ENCODE data around the gene CDH18. TPM values are rescaled to one million over a fixed set of nuclear protein-coding genes. Genes with fewer than 3 reads are reported as not detected.

CDH18 gene, protein sequence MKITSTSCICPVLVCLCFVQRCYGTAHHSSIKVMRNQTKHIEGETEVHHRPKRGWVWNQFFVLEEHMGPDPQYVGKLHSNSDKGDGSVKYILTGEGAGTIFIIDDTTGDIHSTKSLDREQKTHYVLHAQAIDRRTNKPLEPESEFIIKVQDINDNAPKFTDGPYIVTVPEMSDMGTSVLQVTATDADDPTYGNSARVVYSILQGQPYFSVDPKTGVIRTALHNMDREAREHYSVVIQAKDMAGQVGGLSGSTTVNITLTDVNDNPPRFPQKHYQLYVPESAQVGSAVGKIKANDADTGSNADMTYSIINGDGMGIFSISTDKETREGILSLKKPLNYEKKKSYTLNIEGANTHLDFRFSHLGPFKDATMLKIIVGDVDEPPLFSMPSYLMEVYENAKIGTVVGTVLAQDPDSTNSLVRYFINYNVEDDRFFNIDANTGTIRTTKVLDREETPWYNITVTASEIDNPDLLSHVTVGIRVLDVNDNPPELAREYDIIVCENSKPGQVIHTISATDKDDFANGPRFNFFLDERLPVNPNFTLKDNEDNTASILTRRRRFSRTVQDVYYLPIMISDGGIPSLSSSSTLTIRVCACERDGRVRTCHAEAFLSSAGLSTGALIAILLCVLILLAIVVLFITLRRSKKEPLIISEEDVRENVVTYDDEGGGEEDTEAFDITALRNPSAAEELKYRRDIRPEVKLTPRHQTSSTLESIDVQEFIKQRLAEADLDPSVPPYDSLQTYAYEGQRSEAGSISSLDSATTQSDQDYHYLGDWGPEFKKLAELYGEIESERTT
- total RNA-seq = not detected
- polyA plus RNA-seq = not detected

DNA sequence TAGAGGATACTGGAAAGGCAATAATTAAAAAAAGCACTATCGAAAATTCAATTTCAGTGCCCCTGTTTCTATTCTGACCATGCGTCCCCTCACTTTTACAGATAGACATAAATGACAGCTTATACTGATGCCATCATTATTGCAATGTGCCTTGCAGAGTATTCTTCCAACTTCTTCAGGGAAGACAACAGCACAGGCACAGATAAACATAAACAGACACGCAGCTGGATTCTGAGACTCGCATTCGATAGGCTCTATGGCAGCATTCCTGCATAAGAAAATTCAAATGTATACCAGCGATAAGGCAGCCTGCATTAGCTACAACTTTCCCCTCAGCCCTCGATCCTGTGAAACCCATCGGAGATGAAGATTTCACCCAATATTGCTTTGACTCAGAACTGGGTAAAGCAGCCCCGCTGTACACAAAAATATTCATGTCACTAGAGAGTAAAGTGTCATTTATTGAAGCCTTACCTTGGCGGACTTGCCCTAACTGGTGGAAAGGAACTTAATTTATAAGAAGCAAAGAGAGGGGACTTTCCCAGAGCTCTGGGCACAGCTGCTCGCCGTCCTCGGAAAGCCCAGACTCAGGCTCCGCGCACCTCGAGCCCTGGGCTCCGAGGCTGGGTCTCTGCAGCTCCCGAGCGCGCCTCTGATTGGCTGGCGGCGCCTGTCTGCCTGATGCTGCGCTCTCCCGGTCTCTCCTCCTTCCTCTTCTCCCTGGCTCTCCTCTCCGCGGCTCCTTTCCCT is at the start of gene CDH18:
CDH18 (minus strand) TSS at position 589 of the 750 bp plus-strand sequence. CDS start 149,214 bp downstream, outside the sequence.
- Mint-ChIP-seq H3K27ac (no peak within 1 kb of the TSS), H3K36me3 (no peaks in the 10 kb centered on the region), H3K9me3 (peaks cover 0 to 10% (median 5%) of the 10 kb centered on the region in 7 donors), H3K4me1 (no peaks in the 10 kb centered on the region), H3K4me3 (no peak within 1 kb of the TSS), H3K27me3 (no peaks in the 10 kb centered on the region)
- Histone ChIP-seq H3K4me3 (ENCODE audit: low read depth, low read length) (no peak within 1 kb of the TSS), H3K9me3 (ENCODE audit: control insufficient read depth in 2 of 2, low read length in 2 of 2) (peaks cover 0 to 2% of the 10 kb centered on the region in 2 experiments), H3K36me3 (ENCODE audit: control insufficient read depth, insufficient read depth, low read length) (no peaks in the 10 kb centered on the region), H3K27ac (ENCODE audit: insufficient read depth, low read length, poor library complexity, severe bottlenecking) (no peak within 1 kb of the TSS), H3K4me1 (ENCODE audit: control insufficient read depth, insufficient read depth, low read length, poor library complexity, severe bottlenecking) (no peaks in the 10 kb centered on the region), H3K27me3 (ENCODE audit: control insufficient read depth, insufficient read depth, low read length) (no peaks in the 10 kb centered on the region)
- no peak for ATAC-seq (ENCODE audit: low read depth in 2 of 2)
- DNase-seq = no peak

DNA sequence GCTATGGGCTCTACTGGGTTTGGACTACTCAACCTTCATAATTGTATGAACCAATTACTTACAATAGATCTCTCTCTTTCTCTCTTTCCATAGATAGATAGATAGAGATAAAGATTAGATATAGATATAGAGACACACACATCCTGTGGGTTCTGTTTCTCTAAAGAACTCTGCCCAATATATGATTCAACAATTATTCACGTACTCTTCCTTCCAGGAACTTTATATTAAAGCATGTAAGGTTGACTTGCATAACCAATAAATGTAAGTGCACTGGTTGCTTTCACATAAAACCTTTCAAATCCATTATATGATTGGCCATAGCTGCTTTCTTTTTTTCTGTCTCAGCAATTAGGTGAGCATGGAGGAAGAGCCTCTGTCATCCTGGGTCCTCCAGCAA is 46.7 kb upstream of the CDH18 start:
- peaks cover 6 to 43% (median 8%) of the 10 kb centered on the region in 7 donors for H3K9me3 Mint-ChIP-seq
- no peaks in the 10 kb centered on the region for H3K4me1 Mint-ChIP-seq
- no peaks in the 10 kb centered on the region for H3K36me3 ChIP-seq (ENCODE audit: control insufficient read depth, insufficient read depth, low read length)
- H3K27me3 ChIP-seq (ENCODE audit: control insufficient read depth, insufficient read depth, low read length) = no peaks in the 10 kb centered on the region
- no peak overlapping the region for H3K4me3 Mint-ChIP-seq
- H3K4me1 ChIP-seq (ENCODE audit: control insufficient read depth, insufficient read depth, low read length, poor library complexity, severe bottlenecking) = no peaks in the 10 kb centered on the region
- H3K27me3 Mint-ChIP-seq = no peaks in the 10 kb centered on the region
- ATAC-seq (ENCODE audit: low read depth in 2 of 2) (no peak), DNase-seq (no peak)
- no peaks in the 10 kb centered on the region for H3K9me3 ChIP-seq (ENCODE audit: control insufficient read depth in 2 of 2, low read length in 2 of 2)
- H3K4me3 ChIP-seq (ENCODE audit: low read depth, low read length) = no peak overlapping the region
- H3K27ac ChIP-seq (ENCODE audit: insufficient read depth, low read length, poor library complexity, severe bottlenecking) = no peak overlapping the region
- no peaks in the 10 kb centered on the region for H3K36me3 Mint-ChIP-seq
- H3K27ac Mint-ChIP-seq = no peak overlapping the region

DNA sequence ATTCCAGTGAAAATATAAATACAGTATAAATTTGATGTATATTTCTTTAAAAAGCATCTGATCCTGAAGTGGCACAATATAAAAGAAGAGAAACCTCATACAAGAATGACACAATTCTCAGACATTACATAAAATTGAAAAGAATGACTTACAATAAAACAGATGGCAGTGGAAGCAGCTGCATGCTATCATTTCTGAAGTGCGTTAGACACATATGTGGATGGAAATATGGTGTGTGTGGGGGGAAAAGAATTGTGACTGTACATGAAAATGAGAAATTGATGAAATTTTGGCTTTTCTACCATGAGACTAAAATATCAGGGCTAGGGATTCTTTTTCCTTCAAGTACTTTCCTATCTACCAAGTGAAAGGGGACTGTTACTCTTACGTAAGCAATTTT is 45.9 kb upstream of the CDH18 start:
- H3K9me3 Mint-ChIP-seq = peaks cover 6 to 40% (median 8%) of the 10 kb centered on the region in 7 donors
- Histone ChIP-seq H3K27ac (ENCODE audit: insufficient read depth, low read length, poor library complexity, severe bottlenecking) (no peak overlapping the region), H3K27me3 (ENCODE audit: control insufficient read depth, insufficient read depth, low read length) (no peaks in the 10 kb centered on the region), H3K4me1 (ENCODE audit: control insufficient read depth, insufficient read depth, low read length, poor library complexity, severe bottlenecking) (no peaks in the 10 kb centered on the region), H3K9me3 (ENCODE audit: control insufficient read depth in 2 of 2, low read length in 2 of 2) (no peaks in the 10 kb centered on the region), H3K36me3 (ENCODE audit: control insufficient read depth, insufficient read depth, low read length) (no peaks in the 10 kb centered on the region), H3K4me3 (ENCODE audit: low read depth, low read length) (no peak overlapping the region)
- no peaks in the 10 kb centered on the region for H3K4me1 Mint-ChIP-seq
- H3K36me3 Mint-ChIP-seq = no peaks in the 10 kb centered on the region
- H3K27me3 Mint-ChIP-seq = no peaks in the 10 kb centered on the region
- no peak for ATAC-seq (ENCODE audit: low read depth in 2 of 2)
- no peak overlapping the region for H3K4me3 Mint-ChIP-seq
- no peak overlapping the region for H3K27ac Mint-ChIP-seq
- DNase-seq = no peak

DNA sequence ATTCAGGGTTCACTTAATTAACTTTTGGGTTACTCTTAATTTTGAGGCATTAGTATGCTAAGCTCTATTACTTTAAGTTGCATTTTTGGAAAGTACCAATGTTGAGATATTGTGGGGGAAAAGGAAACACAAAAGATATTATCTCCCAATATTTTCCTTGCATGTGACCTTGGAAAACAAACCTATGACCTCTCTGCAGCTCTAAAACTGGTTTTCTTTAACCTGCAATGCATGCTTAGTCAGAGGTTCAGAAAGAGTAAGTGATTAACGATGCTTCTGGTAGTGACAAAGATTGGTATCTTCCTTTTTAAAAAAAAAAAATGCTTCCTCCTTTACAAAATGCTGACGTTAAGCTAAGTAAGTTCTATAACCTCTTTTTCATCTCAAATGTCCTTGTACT is 44.9 kb upstream of the CDH18 start:
- Histone ChIP-seq H3K4me1 (ENCODE audit: control insufficient read depth, insufficient read depth, low read length, poor library complexity, severe bottlenecking) (no peaks in the 10 kb centered on the region), H3K36me3 (ENCODE audit: control insufficient read depth, insufficient read depth, low read length) (no peaks in the 10 kb centered on the region), H3K27ac (ENCODE audit: insufficient read depth, low read length, poor library complexity, severe bottlenecking) (no peak overlapping the region), H3K4me3 (ENCODE audit: low read depth, low read length) (no peak overlapping the region), H3K27me3 (ENCODE audit: control insufficient read depth, insufficient read depth, low read length) (no peaks in the 10 kb centered on the region), H3K9me3 (ENCODE audit: control insufficient read depth in 2 of 2, low read length in 2 of 2) (no peaks in the 10 kb centered on the region)
- H3K4me3 Mint-ChIP-seq = no peak overlapping the region
- H3K4me1 Mint-ChIP-seq = no peaks in the 10 kb centered on the region
- DNase-seq (no peak), ATAC-seq (ENCODE audit: low read depth in 2 of 2) (no peak)
- no peak overlapping the region for H3K27ac Mint-ChIP-seq
- no peaks in the 10 kb centered on the region for H3K36me3 Mint-ChIP-seq
- no peaks in the 10 kb centered on the region for H3K27me3 Mint-ChIP-seq
- peaks cover 0 to 36% (median 7%) of the 10 kb centered on the region in 7 donors for H3K9me3 Mint-ChIP-seq

DNA sequence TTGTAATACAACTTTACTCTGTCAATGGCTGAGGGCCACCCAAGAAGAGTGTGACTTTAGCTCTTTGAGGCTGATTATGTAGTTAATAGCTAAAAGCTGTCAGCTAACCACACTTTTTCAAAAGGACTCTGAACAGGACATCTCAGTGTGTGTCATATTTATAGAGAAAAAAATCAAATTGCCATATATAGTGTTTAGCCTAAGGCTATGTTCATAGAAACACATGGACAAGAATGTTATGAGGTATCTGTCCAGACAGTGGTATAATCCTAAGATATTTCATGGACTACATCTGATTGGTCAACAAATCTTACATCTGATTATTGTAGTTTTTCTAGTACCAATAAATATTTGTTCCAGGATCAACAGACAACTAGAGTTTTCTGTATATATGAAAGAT is 42.1 kb upstream of the CDH18 start:
- DNase-seq (no peak), ATAC-seq (ENCODE audit: low read depth in 2 of 2) (no peak)
- Histone ChIP-seq H3K36me3 (ENCODE audit: control insufficient read depth, insufficient read depth, low read length) (no peaks in the 10 kb centered on the region), H3K4me1 (ENCODE audit: control insufficient read depth, insufficient read depth, low read length, poor library complexity, severe bottlenecking) (no peaks in the 10 kb centered on the region), H3K9me3 (ENCODE audit: control insufficient read depth in 2 of 2, low read length in 2 of 2) (no peaks in the 10 kb centered on the region), H3K4me3 (ENCODE audit: low read depth, low read length) (no peak overlapping the region), H3K27ac (ENCODE audit: insufficient read depth, low read length, poor library complexity, severe bottlenecking) (no peak overlapping the region), H3K27me3 (ENCODE audit: control insufficient read depth, insufficient read depth, low read length) (no peaks in the 10 kb centered on the region)
- Mint-ChIP-seq H3K36me3 (no peaks in the 10 kb centered on the region), H3K27ac (no peak overlapping the region), H3K4me1 (no peaks in the 10 kb centered on the region), H3K9me3 (peaks cover 0 to 32% (median 5%) of the 10 kb centered on the region in 7 donors), H3K4me3 (no peak overlapping the region), H3K27me3 (no peaks in the 10 kb centered on the region)

DNA sequence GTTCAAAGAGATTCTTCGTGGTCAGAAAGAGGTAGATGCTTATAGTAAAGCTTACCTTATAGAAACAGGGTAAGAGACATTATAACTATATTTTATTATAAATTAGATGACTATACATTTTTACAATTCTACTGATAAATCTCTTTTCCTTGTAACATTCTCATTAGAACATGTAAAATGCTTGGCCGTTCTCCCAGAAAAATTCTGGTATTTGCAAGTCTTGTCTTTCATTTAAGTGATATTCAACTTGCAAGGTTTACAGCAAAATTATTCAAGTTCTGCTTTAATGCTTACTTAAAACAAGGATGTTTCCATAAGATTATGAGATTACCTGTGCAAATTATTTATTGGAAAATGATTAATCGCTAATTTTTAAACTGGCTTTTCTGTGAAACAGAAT is 41.3 kb upstream of the CDH18 start:
- H3K36me3 Mint-ChIP-seq = no peaks in the 10 kb centered on the region
- peaks cover 0 to 26% (median 5%) of the 10 kb centered on the region in 7 donors for H3K9me3 Mint-ChIP-seq
- H3K27me3 ChIP-seq (ENCODE audit: control insufficient read depth, insufficient read depth, low read length) = no peaks in the 10 kb centered on the region
- DNase-seq (no peak), ATAC-seq (ENCODE audit: low read depth in 2 of 2) (no peak)
- H3K4me1 ChIP-seq (ENCODE audit: control insufficient read depth, insufficient read depth, low read length, poor library complexity, severe bottlenecking) = no peaks in the 10 kb centered on the region
- no peaks in the 10 kb centered on the region for H3K27me3 Mint-ChIP-seq
- no peak overlapping the region for H3K27ac Mint-ChIP-seq
- H3K4me3 ChIP-seq (ENCODE audit: low read depth, low read length) = no peak overlapping the region
- no peaks in the 10 kb centered on the region for H3K36me3 ChIP-seq (ENCODE audit: control insufficient read depth, insufficient read depth, low read length)
- H3K4me1 Mint-ChIP-seq = no peaks in the 10 kb centered on the region
- H3K4me3 Mint-ChIP-seq = no peak overlapping the region
- H3K9me3 ChIP-seq (ENCODE audit: control insufficient read depth in 2 of 2, low read length in 2 of 2) = no peaks in the 10 kb centered on the region
- H3K27ac ChIP-seq (ENCODE audit: insufficient read depth, low read length, poor library complexity, severe bottlenecking) = no peak overlapping the region

DNA sequence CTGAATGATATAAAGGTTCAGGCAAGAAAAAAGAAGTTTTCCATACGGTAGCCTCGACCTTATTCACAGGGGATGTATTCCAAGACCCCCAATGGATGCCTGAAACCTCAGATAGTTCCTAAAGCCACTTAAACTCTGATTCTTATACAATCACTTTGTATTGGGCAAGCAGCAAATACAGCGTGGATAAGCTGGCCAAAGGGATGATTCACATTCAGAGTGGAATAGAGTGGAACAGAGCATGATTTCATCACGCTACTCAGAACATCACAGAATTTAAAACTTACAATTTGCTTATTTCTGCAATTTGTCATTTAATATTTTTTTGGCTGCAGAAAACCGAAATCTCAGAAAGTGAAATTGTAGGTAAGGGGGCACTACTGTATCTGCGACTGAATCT is 40.5 kb upstream of the CDH18 start:
- DNase-seq (no peak), ATAC-seq (ENCODE audit: low read depth in 2 of 2) (no peak)
- Mint-ChIP-seq H3K4me3 (no peak overlapping the region), H3K9me3 (peaks cover 0 to 26% (median 8%) of the 10 kb centered on the region in 7 donors), H3K27me3 (no peaks in the 10 kb centered on the region), H3K4me1 (no peaks in the 10 kb centered on the region), H3K27ac (no peak overlapping the region), H3K36me3 (no peaks in the 10 kb centered on the region)
- Histone ChIP-seq H3K4me1 (ENCODE audit: control insufficient read depth, insufficient read depth, low read length, poor library complexity, severe bottlenecking) (no peaks in the 10 kb centered on the region), H3K27ac (ENCODE audit: insufficient read depth, low read length, poor library complexity, severe bottlenecking) (no peak overlapping the region), H3K36me3 (ENCODE audit: control insufficient read depth, insufficient read depth, low read length) (no peaks in the 10 kb centered on the region), H3K4me3 (ENCODE audit: low read depth, low read length) (no peak overlapping the region), H3K9me3 (ENCODE audit: control insufficient read depth in 2 of 2, low read length in 2 of 2) (no peaks in the 10 kb centered on the region), H3K27me3 (ENCODE audit: control insufficient read depth, insufficient read depth, low read length) (no peaks in the 10 kb centered on the region)
